HepG2 (cell line): ENCODE measurements around the gene C5orf15. TPM values are rescaled to one million over a fixed set of nuclear protein-coding genes. Genes with fewer than 3 reads are reported as not detected.

Experiments
- AKNA ChIP-seq: sonication (generic); formaldehyde crosslinking; IDR thresholded peaks from 2 replicates; pipeline ENCODE4 v1.4.0; 2020; ENCODE audit warnings: missing genetic modification reagents, borderline replicate concordance
- BCLAF1 ChIP-seq: fragments of 450-650 bp; IDR thresholded peaks from 2 replicates; pipeline ENCODE4 v1.6.1; 2017; ENCODE audit warnings: mild to moderate bottlenecking
- GTF2F1 ChIP-seq: fragments of 150-350 bp; IDR thresholded peaks from 2 replicates; pipeline ENCODE4 v1.6.1; 2014; ENCODE audit warnings: low read length
- HOMEZ ChIP-seq: IDR thresholded peaks from 2 replicates; pipeline ENCODE4 v1.6.1; 2016; ENCODE audit warnings: low read depth
- NKX3-1 ChIP-seq: sonication (generic); formaldehyde crosslinking; IDR thresholded peaks from 2 replicates; pipeline ENCODE4 v1.5.0; 2020; ENCODE audit warnings: missing genetic modification reagents
- RNF219 ChIP-seq: sonication (generic); formaldehyde crosslinking; IDR thresholded peaks from 2 replicates; pipeline ENCODE4 v1.5.0; 2020; ENCODE audit warnings: mild to moderate bottlenecking, missing genetic modification reagents
- TAF15 ChIP-seq: fragments of 200-400 bp; formaldehyde crosslinking; IDR thresholded peaks from one replicate; pipeline ENCODE4 v1.6.1; 2018; ENCODE audit warnings: mild to moderate bottlenecking, low read depth, low read length; ENCODE audit not compliant: poor library complexity, severe bottlenecking
- TFAP4 ChIP-seq: sonication (generic); IDR thresholded peaks from 2 replicates; pipeline ENCODE4 v1.6.1; 2016; ENCODE audit warnings: low read depth, borderline replicate concordance
- THRA ChIP-seq: sonication (generic); formaldehyde crosslinking; IDR thresholded peaks from 2 replicates; pipeline ENCODE4 v1.4.0; 2020; ENCODE audit warnings: missing genetic modification reagents, borderline replicate concordance
- TIGD3 ChIP-seq: sonication (generic); formaldehyde crosslinking; IDR thresholded peaks from 2 replicates; pipeline ENCODE4 v1.5.1; 2020; ENCODE audit warnings: mild to moderate bottlenecking, missing genetic modification reagents, borderline replicate concordance
- ZNF256 ChIP-seq: sonication (generic); formaldehyde crosslinking; conservative IDR thresholded peaks from 2 replicates; pipeline ENCODE4 v1.4.0; 2020; ENCODE audit warnings: missing genetic modification reagents
- polyA plus RNA-seq, 8 experiments: library from polyadenylated mRNA; depleted of rRNA in 3 of 8; stranded (reverse) in 7 of 8; unstranded in 1 of 8; fragments of >200 nt; fragmentation: Illumina TruSeq in 4 of 8; extraction: Trizol in 4 of 8; gene quantifications; 2 replicates each; pipeline versions ENCODE4 v1.2.1 to v1.2.3, GENCODE V29; 2011 to 2016; ENCODE audit warnings: low read depth in 4 of 8, missing spikeins in 1 of 8, mixed read lengths in 1 of 8; ENCODE audit not compliant: insufficient read depth in 1 of 8
- total RNA-seq, 5 experiments: library from RNA; depleted of rRNA; stranded (reverse); fragments of >200 nt; fragmentation: Illumina TruSeq; extraction: Trizol; gene quantifications; 2 replicates each; pipeline ENCODE4 v1.2.3, GENCODE V29; 2016; ENCODE audit warnings: low read depth in 1 of 5

C5orf15 gene
- total and polyA plus RNA-seq, 2 of the 13 experiments (the other 11 are each of a cell fraction or from before 2014, with no cell fraction given) = 58.5 to 82.7 TPM

- no peak for TF ChIP-seq BCLAF1
- TF ChIP-seq HOMEZ (CRISPR knock-in tag) = 0 out of 2 replicates have a peak, but pooled peaks have one; percentile 14
- TF ChIP-seq ZNF256 (CRISPR knock-in tag) = no peak
- no peak for TF ChIP-seq NKX3-1
- no peak for TF ChIP-seq AKNA (CRISPR knock-in tag)
- no peak for TF ChIP-seq RNF219
- TF ChIP-seq GTF2F1 = no peak
- peak; percentile 46; the same call in 1 of the 2 replicates for TF ChIP-seq THRA
- no peak for TF ChIP-seq TIGD3 (CRISPR knock-in tag)
- peak; percentile 59; the same call in 1 of the 2 replicates for TF ChIP-seq TFAP4
- TF ChIP-seq TAF15 = no peak
Observed at GRCh38 chr5:133995883-133996563, 27.6 kb upstream of the C5orf15 start (continued).
